Vein endothelial cell (primary cell): ENCODE results near the gene TAB3. TPM values are rescaled to one million over a fixed set of nuclear protein-coding genes. Genes with fewer than 3 reads are reported as not detected.

Experiments used
- total RNA-seq: library from RNA; depleted of rRNA; stranded (reverse); fragments of >200 nt; gene quantifications from 2 replicates; pipeline ENCODE4 v1.2.3, GENCODE V29; 2012

Gene TAB3
- 13.1 and 17.4 TPM in 2 replicates for total RNA-seq

GRCh38 chrX:30889147-30890140 is at the start of gene TAB3:
Gene TAB3 (minus strand): TSS chrX:30889254. CDS start chrX:30859588, 29,666 bp downstream.

Other genes with a start within 250 kb of the TAB3 start
- 2.9 and 3.3 TPM in 2 replicates for gene GK, start 235.8 kb downstream of the TAB3 start, total RNA-seq
- not detected in 2 replicates for gene FTHL17, start 182.8 kb upstream of the TAB3 start, total RNA-seq